Transverse colon (tissue), 4 donors: ENCODE measurements around the gene DIABLO.
"Not testable (repeated sequence)": the region's sequence is repeated elsewhere in the genome, so short reads cannot be mapped to it uniquely, and the experiment has no call there.

Experiments
- EP300 ChIP-seq: sonication (generic); formaldehyde crosslinking; IDR thresholded peaks from one replicate; pipeline ENCODE4 v1.6.1; 2017; ENCODE audit warnings: antibody characterized with exemption, low read depth
- POLR2A ChIP-seq: fragments of 450-650 bp; IDR thresholded peaks from one replicate; pipeline ENCODE4 v1.6.1; 2016; ENCODE audit warnings: antibody characterized with exemption, mild to moderate bottlenecking, moderate library complexity
- POLR2AphosphoS5 ChIP-seq, 3 donors: sonication (generic); formaldehyde crosslinking; IDR thresholded peaks; one replicate each; pipeline ENCODE4 v1.6.1; 2016; ENCODE audit warnings: antibody characterized with exemption in 3 of 3
- TF ChIP-seq, protein P1 (sequence below), 5 experiments: fragments of 200-600 bp in 3 of 5; fragments of 450-650 bp in 2 of 5; sonication (generic) in 3 of 5; IDR thresholded peaks; 1 replicate in 2 of 5; 2 replicates in 3 of 5; pipeline ENCODE4 v1.5.1; 2016 to 2017; ENCODE audit warnings: antibody characterized with exemption in 5 of 5, inconsistent platforms in 3 of 5, mild to moderate bottlenecking in 2 of 5, moderate library complexity in 1 of 5

GRCh38 chr12:122258462-122258861 is 32.6 kb upstream of the DIABLO start:
- TF ChIP-seq, protein P1, sequence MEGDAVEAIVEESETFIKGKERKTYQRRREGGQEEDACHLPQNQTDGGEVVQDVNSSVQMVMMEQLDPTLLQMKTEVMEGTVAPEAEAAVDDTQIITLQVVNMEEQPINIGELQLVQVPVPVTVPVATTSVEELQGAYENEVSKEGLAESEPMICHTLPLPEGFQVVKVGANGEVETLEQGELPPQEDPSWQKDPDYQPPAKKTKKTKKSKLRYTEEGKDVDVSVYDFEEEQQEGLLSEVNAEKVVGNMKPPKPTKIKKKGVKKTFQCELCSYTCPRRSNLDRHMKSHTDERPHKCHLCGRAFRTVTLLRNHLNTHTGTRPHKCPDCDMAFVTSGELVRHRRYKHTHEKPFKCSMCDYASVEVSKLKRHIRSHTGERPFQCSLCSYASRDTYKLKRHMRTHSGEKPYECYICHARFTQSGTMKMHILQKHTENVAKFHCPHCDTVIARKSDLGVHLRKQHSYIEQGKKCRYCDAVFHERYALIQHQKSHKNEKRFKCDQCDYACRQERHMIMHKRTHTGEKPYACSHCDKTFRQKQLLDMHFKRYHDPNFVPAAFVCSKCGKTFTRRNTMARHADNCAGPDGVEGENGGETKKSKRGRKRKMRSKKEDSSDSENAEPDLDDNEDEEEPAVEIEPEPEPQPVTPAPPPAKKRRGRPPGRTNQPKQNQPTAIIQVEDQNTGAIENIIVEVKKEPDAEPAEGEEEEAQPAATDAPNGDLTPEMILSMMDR (IDR thresholded peaks at IDR 0.05) = not testable (repeated sequence)
- not testable (repeated sequence) for TF ChIP-seq EP300; POLR2A; POLR2AphosphoS5 (IDR thresholded peaks at IDR 0.05)
